Right renal pelvis (tissue), 4 donors: ENCODE measurements around the gene CTDSPL2. TPM values are rescaled to one million over a fixed set of nuclear protein-coding genes. Genes with fewer than 3 reads are reported as not detected.
"Not testable (repeated sequence)": the region's sequence is repeated elsewhere in the genome, so short reads cannot be mapped to it uniquely, and the experiment has no call there.

Experiments used
- DNase-seq, 4 donors: peaks; one replicate each; pipeline ENCODE4 v3.0.0-alpha.2; 2013; ENCODE audit warnings: low read depth in 4 of 4, low spot score in 3 of 4, missing footprints in 1 of 4
- polyA plus RNA-seq, 4 donors: library from polyadenylated mRNA; unstranded; fragments of 120-200 nt; gene quantifications; one replicate each; pipeline ENCODE4 v1.2.1, GENCODE V29; 2013; ENCODE audit not compliant: insufficient read length in 4 of 4

Gene CTDSPL2
- polyA plus RNA-seq, 4 donors = 59.7 to 69.1 (median 65.4) TPM

- DNase-seq = no peak
These were observed 51.9 kb downstream of the CTDSPL2 start for GRCh38 chr15:44479343-44479742.

- no peak for DNase-seq
These were observed 54.7 kb downstream of the CTDSPL2 start for GRCh38 chr15:44482090-44482489.

GRCh38 chr15:44485880-44486279 lies 58.5 kb downstream of the CTDSPL2 start:
- no peak for DNase-seq

- DNase-seq = no peak
These were observed 62.0 kb downstream of the CTDSPL2 start for GRCh38 chr15:44489464-44489863.

- no peak for DNase-seq
These were observed 63.2 kb downstream of the CTDSPL2 start for GRCh38 chr15:44490622-44491021.

- DNase-seq = no peak
These were observed 64.6 kb downstream of the CTDSPL2 start for GRCh38 chr15:44492040-44492439.

GRCh38 chr15:44492672-44493071 lies 65.2 kb downstream of the CTDSPL2 start:
- DNase-seq = no peak

GRCh38 chr15:44495562-44495961 lies 68.1 kb downstream of the CTDSPL2 start:
- DNase-seq = no peak

GRCh38 chr15:44500555-44500954 lies 73.1 kb downstream of the CTDSPL2 start:
- DNase-seq = no peak

GRCh38 chr15:44501768-44502366 lies 74.4 kb downstream of the CTDSPL2 start:
- DNase-seq = peak in 1 of 4 donors; percentile 14

- DNase-seq = no peak
These were observed 89.0 kb downstream of the CTDSPL2 start for GRCh38 chr15:44516436-44516835.

- DNase-seq = no peak
These were observed 92.1 kb downstream of the CTDSPL2 start for GRCh38 chr15:44519537-44519936.

GRCh38 chr15:44525018-44525417 lies 97.6 kb downstream of the CTDSPL2 start:
- DNase-seq = no peak

GRCh38 chr15:44527241-44527640 lies 99.8 kb downstream of the CTDSPL2 start:
- DNase-seq = no peak

- DNase-seq = no peak
These were observed 102.6 kb downstream of the CTDSPL2 start for GRCh38 chr15:44529864-44530604.

- DNase-seq = no peak
These were observed 103.2 kb downstream of the CTDSPL2 start for GRCh38 chr15:44530653-44531052.

GRCh38 chr15:44532275-44532674 lies 104.8 kb downstream of the CTDSPL2 start:
- DNase-seq = not testable (repeated sequence)

- no peak for DNase-seq
These were observed 105.3 kb downstream of the CTDSPL2 start for GRCh38 chr15:44532689-44533088.

- no peak for DNase-seq
These were observed 107.7 kb downstream of the CTDSPL2 start for GRCh38 chr15:44535092-44535491.

GRCh38 chr15:44535523-44536301 lies 108.3 kb downstream of the CTDSPL2 start:
- DNase-seq = peak in 3 of 4 donors; percentile 22 to 27 (median 25)

GRCh38 chr15:44536302-44536961 lies 109.0 kb downstream of the CTDSPL2 start:
- DNase-seq = peak in 3 of 4 donors; percentile 67 to 88 (median 76)
